ENCODE data around the gene PCDHA11.
"Not testable (repeated sequence)": the region's sequence is repeated elsewhere in the genome, so short reads cannot be mapped to it uniquely, and the experiment has no call there.

PCDHA11 gene

GRCh38 chr5:140868721-140869554, at the start of gene PCDHA11:
Gene PCDHA11, plus strand, starts transcription at chr5:140868957. Its CDS starts 147 bp downstream, at chr5:140869104.
- no peak for DNase-seq (ENCODE audit: low read depth)

GRCh38 chr5:140821375-140822280, 47.1 kb upstream of the PCDHA11 start, which contains the start of gene PCDHA5:
Gene PCDHA5, plus strand, starts transcription at chr5:140821613.
- DNase-seq (ENCODE audit: low read depth): no peak

- no peak for DNase-seq (ENCODE audit: low read depth)
These were observed 46.5 kb upstream of the PCDHA11 start for GRCh38 chr5:140822281-140822629.

GRCh38 chr5:140822969-140823368, 45.8 kb upstream of the PCDHA11 start:
- not testable (repeated sequence) for DNase-seq (ENCODE audit: low read depth)

GRCh38 chr5:140823475-140823874, 45.3 kb upstream of the PCDHA11 start:
- DNase-seq (ENCODE audit: low read depth): no peak

GRCh38 chr5:140827704-140828361, 40.9 kb upstream of the PCDHA11 start, which contains the start of gene PCDHA6:
Gene PCDHA6, plus strand, starts transcription at chr5:140827960. Its CDS starts 132 bp downstream, at chr5:140828092.
- no peak for DNase-seq (ENCODE audit: low read depth)

GRCh38 chr5:140828362-140828737, 40.4 kb upstream of the PCDHA11 start:
- DNase-seq (ENCODE audit: low read depth): no peak

- DNase-seq (ENCODE audit: low read depth): not testable (repeated sequence)
These were observed 39.0 kb upstream of the PCDHA11 start for GRCh38 chr5:140829511-140830501.

- no peak for DNase-seq (ENCODE audit: low read depth)
These were observed 34.8 kb upstream of the PCDHA11 start, which contains the start of gene PCDHA7 for GRCh38 chr5:140833993-140834392. Gene PCDHA7, plus strand, starts transcription at chr5:140834269. Its CDS starts 115 bp downstream, at chr5:140834384.

GRCh38 chr5:140834439-140835008, 34.2 kb upstream of the PCDHA11 start:
- not testable (repeated sequence) for DNase-seq (ENCODE audit: low read depth)

- DNase-seq (ENCODE audit: low read depth): no peak
These were observed 32.9 kb upstream of the PCDHA11 start for GRCh38 chr5:140835622-140836510.

- no peak for DNase-seq (ENCODE audit: low read depth)
These were observed 27.5 kb upstream of the PCDHA11 start, which contains the start of gene PCDHA8 for GRCh38 chr5:140840978-140841962. Gene PCDHA8, plus strand, starts transcription at chr5:140841187. Its CDS starts 135 bp downstream, at chr5:140841322.

- no peak for DNase-seq (ENCODE audit: low read depth)
These were observed 25.7 kb upstream of the PCDHA11 start for GRCh38 chr5:140842798-140843733.

GRCh38 chr5:140848139-140849102, 20.3 kb upstream of the PCDHA11 start, which contains the start of gene PCDHA9:
Gene PCDHA9, plus strand, starts transcription at chr5:140848382. Its CDS starts 114 bp downstream, at chr5:140848496.
- DNase-seq (ENCODE audit: low read depth): not testable (repeated sequence)

- not testable (repeated sequence) for DNase-seq (ENCODE audit: low read depth)
These were observed 18.7 kb upstream of the PCDHA11 start for GRCh38 chr5:140849831-140850634.

All from stimulated activated CD4-positive, alpha-beta T cell treated with anti-CD3 and anti-CD28 coated beads, Interleukin-2, amount 100 ng/mL, for 4 hours (primary cell).